ENCODE results near the gene SPACA9.

DNA sequence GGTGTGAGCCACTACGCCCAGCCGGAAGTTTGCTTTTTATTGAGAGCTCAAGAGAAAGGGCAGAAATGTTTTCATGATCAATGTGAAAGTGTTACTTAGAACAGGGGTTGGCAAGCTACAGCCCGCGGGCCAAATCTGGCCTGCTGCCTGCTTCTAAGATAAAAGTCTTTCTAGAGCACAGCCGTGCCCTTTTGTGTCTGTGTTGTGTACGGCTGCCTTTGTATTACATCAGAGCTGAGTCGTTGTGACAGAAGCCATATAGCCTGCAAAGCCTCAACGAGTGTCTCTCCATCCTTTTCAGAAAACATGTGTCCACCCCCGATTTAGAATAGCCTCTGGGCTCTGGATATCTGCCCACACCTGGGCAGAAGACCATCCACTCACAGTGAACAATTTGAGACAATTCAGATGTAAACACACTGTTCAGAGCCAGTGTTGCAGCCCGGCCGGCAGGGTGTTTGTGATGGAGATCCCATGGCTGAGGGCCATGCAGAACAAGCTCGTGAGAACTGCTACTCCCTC is 29.5 kb upstream of the SPACA9 start:
- TF ChIP-seq, protein P1, sequence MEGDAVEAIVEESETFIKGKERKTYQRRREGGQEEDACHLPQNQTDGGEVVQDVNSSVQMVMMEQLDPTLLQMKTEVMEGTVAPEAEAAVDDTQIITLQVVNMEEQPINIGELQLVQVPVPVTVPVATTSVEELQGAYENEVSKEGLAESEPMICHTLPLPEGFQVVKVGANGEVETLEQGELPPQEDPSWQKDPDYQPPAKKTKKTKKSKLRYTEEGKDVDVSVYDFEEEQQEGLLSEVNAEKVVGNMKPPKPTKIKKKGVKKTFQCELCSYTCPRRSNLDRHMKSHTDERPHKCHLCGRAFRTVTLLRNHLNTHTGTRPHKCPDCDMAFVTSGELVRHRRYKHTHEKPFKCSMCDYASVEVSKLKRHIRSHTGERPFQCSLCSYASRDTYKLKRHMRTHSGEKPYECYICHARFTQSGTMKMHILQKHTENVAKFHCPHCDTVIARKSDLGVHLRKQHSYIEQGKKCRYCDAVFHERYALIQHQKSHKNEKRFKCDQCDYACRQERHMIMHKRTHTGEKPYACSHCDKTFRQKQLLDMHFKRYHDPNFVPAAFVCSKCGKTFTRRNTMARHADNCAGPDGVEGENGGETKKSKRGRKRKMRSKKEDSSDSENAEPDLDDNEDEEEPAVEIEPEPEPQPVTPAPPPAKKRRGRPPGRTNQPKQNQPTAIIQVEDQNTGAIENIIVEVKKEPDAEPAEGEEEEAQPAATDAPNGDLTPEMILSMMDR (conservative IDR thresholded peaks at IDR 0.05; ENCODE audit: low read depth, low read length), result no peak
- no peak for TF ChIP-seq EZH2 (IDR thresholded peaks at IDR 0.05; ENCODE audit: borderline replicate concordance, low read depth, low read length, poor library complexity, severe bottlenecking)

All from A673 (cell line).